ENCODE results near the gene SMOC1. TPM values are rescaled to one million over a fixed set of nuclear protein-coding genes. Genes with fewer than 3 reads are reported as not detected.

Gene SMOC1
- total and polyA plus RNA-seq, 7 donors: 0.27 to 1.3 (median 0.74) TPM; not detected in 3

- H3K4me3 ChIP-seq: no peak overlapping the region
- no peaks in the 10 kb centered on the region for H3K36me3 ChIP-seq
- TF ChIP-seq, protein P1, sequence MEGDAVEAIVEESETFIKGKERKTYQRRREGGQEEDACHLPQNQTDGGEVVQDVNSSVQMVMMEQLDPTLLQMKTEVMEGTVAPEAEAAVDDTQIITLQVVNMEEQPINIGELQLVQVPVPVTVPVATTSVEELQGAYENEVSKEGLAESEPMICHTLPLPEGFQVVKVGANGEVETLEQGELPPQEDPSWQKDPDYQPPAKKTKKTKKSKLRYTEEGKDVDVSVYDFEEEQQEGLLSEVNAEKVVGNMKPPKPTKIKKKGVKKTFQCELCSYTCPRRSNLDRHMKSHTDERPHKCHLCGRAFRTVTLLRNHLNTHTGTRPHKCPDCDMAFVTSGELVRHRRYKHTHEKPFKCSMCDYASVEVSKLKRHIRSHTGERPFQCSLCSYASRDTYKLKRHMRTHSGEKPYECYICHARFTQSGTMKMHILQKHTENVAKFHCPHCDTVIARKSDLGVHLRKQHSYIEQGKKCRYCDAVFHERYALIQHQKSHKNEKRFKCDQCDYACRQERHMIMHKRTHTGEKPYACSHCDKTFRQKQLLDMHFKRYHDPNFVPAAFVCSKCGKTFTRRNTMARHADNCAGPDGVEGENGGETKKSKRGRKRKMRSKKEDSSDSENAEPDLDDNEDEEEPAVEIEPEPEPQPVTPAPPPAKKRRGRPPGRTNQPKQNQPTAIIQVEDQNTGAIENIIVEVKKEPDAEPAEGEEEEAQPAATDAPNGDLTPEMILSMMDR (IDR thresholded peaks at IDR 0.05): no peak
- TF ChIP-seq POLR2AphosphoS5 (IDR thresholded peaks at IDR 0.05) (no peak), POLR2A (IDR thresholded peaks at IDR 0.05) (no peak), EP300 (IDR thresholded peaks at IDR 0.05) (no peak)
- DNase-seq: no peak
- no peaks in the 10 kb centered on the region for H3K4me1 ChIP-seq
- 69 to 83% methylated on average over 3 of the region's 3 CpGs for WGBS, 2 donors
- H3K27ac ChIP-seq: no peak overlapping the region
- no peaks in the 10 kb centered on the region for H3K9me3 ChIP-seq
- H3K27me3 ChIP-seq: no peaks in the 10 kb centered on the region
- intact Hi-C loops (cut with DNase I): no loop called here
Measured at GRCh38 chr14:69910871-69911270, 31.7 kb downstream of the SMOC1 start.

DNA sequence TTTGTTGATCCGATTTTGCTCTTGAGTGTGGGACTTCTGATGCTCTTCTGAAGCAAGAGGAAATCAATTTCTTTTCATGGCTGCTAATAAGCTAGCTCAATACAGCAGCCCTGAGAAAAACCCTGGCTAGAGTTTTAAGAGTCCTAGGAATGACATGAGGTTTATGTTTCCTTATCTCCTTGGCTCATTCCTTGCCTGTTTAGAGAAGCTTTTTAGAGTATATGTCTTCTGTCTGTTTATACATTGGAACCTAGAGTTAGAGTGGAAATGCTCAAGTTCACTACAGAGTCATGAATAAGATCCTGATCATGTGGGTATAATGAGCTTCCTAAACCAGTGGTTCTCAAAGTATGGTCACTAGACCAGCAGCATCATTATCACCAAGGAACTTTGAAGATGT is 34.5 kb downstream of the SMOC1 start:
- DNase-seq: no peak
- H3K27me3 ChIP-seq: no peaks in the 10 kb centered on the region
- no peaks in the 10 kb centered on the region for H3K4me1 ChIP-seq
- no peak overlapping the region for H3K27ac ChIP-seq
- no peaks in the 10 kb centered on the region for H3K36me3 ChIP-seq
- 77 to 84% methylated on average over 1 of the region's 1 CpG for WGBS, 2 donors
- no peaks in the 10 kb centered on the region for H3K9me3 ChIP-seq
- TF ChIP-seq EP300 (IDR thresholded peaks at IDR 0.05): no peak
- no peak for TF ChIP-seq POLR2AphosphoS5 (IDR thresholded peaks at IDR 0.05)
- TF ChIP-seq, protein P1 (IDR thresholded peaks at IDR 0.05): no peak
- no peak for TF ChIP-seq POLR2A (IDR thresholded peaks at IDR 0.05)
- intact Hi-C loops (cut with DNase I): no loop called here
- H3K4me3 ChIP-seq: no peak overlapping the region

DNA sequence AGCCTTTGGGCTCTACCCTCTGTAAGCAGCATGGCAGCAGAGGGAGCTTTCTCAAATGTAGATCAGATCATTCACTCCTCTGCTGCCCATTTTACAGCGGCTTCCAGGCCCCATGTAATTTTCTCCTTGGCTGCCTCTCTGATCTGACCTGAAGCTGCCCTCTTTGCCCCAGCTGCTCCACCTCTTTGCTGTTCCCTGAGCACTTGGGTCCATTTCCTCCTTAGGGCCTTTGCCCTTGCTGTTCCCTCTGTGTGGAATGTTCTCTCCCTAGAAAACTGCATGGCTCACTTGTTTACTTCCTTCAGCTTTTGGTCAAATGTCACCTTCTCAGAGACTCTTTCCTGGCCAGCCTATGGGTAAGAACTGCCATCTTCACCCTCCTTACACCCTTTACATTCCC is 37.2 kb downstream of the SMOC1 start:
- no peaks in the 10 kb centered on the region for H3K9me3 ChIP-seq

DNA sequence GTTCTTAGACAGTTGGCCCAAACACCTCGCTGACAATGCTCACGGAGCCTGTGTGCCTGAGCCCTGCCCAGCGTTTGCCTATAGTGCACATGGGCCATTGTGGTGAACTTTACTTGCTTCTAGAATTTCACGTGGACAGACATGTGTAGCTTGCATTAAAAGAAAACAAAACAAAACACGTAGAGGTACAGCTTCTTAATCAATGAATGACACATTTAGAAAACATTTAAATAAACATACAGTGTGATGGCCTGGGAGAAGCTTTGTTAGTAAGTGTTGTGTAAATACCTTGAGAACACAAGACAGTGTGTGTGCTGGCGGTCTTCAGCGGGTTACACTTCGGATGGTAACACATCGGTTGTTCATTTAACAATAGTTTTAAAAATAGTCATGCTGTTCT is 38.1 kb downstream of the SMOC1 start:
- intact Hi-C loops (cut with DNase I): no loop called here
- TF ChIP-seq EP300 (IDR thresholded peaks at IDR 0.05): no peak
- TF ChIP-seq, protein P1 (IDR thresholded peaks at IDR 0.05): no peak
- WGBS, 2 donors: 83 to 88% methylated on average over 9 of the region's 9 CpGs
- DNase-seq: no peak
- Histone ChIP-seq H3K27ac (no peak overlapping the region), H3K4me1 (no peaks in the 10 kb centered on the region), H3K36me3 (no peaks in the 10 kb centered on the region), H3K4me3 (no peak overlapping the region), H3K27me3 (no peaks in the 10 kb centered on the region), H3K9me3 (no peaks in the 10 kb centered on the region)

More for the DNA sequence above, 37.2 kb downstream of the SMOC1 start:
- H3K4me1 ChIP-seq: no peaks in the 10 kb centered on the region
- TF ChIP-seq POLR2AphosphoS5 (IDR thresholded peaks at IDR 0.05) (no peak), POLR2A (IDR thresholded peaks at IDR 0.05) (no peak), EP300 (IDR thresholded peaks at IDR 0.05) (no peak)
- TF ChIP-seq, protein P1 (IDR thresholded peaks at IDR 0.05): no peak
- WGBS, 2 donors: 82 to 95% methylated on average over 1 of the region's 1 CpG
- no peak for DNase-seq
- intact Hi-C loops (cut with DNase I): no loop called here
- no peaks in the 10 kb centered on the region for H3K36me3 ChIP-seq
- no peaks in the 10 kb centered on the region for H3K27me3 ChIP-seq
- H3K27ac ChIP-seq: no peak overlapping the region
- H3K4me3 ChIP-seq: no peak overlapping the region

- Histone ChIP-seq H3K36me3 (no peaks in the 10 kb centered on the region), H3K9me3 (no peaks in the 10 kb centered on the region), H3K27ac (no peak overlapping the region), H3K27me3 (no peaks in the 10 kb centered on the region), H3K4me1 (no peaks in the 10 kb centered on the region), H3K4me3 (no peak overlapping the region)
- no peak for DNase-seq
- WGBS, 2 donors: 72 to 75% methylated on average over 1 of the region's 1 CpG
- intact Hi-C loops (cut with DNase I): no loop called here
- TF ChIP-seq POLR2AphosphoS5 (IDR thresholded peaks at IDR 0.05) (no peak), POLR2A (IDR thresholded peaks at IDR 0.05) (no peak), EP300 (IDR thresholded peaks at IDR 0.05) (no peak)
- TF ChIP-seq, protein P1 (IDR thresholded peaks at IDR 0.05): no peak
Measured at GRCh38 chr14:69919815-69920214, 40.6 kb downstream of the SMOC1 start.

All from sigmoid colon (tissue), 7 donors.